Urothelium cell line (cell line): ENCODE measurements around the gene TAX1BP3.
A peak's percentile ranks its signal among the peaks of the same experiment; 100 is the strongest.

ENCODE experiments used
- DNase-seq: peaks from one replicate; pipeline ENCODE4 v3.0.0; 2011; ENCODE audit warnings: low spot score, mixed read lengths
- FAIRE-seq: peaks from 2 replicates; lab custom pipeline; 2011; peaks lifted over from hg19 to GRCh38; lab: Jason Lieb, UNC

The TAX1BP3 gene

GRCh38 chr17:3688852-3689261 lies 20.5 kb upstream of the TAX1BP3 start:
- DNase-seq (no peak), FAIRE-seq (no peak)

GRCh38 chr17:3688027-3688553 lies 19.7 kb upstream of the TAX1BP3 start:
- FAIRE-seq (no peak), DNase-seq (no peak)

GRCh38 chr17:3685174-3685573 lies 16.8 kb upstream of the TAX1BP3 start:
- DNase-seq (no peak), FAIRE-seq (no peak)

- no peak for FAIRE-seq
These were observed 14.7 kb upstream of the TAX1BP3 start for GRCh38 chr17:3683054-3683511.

DNA sequence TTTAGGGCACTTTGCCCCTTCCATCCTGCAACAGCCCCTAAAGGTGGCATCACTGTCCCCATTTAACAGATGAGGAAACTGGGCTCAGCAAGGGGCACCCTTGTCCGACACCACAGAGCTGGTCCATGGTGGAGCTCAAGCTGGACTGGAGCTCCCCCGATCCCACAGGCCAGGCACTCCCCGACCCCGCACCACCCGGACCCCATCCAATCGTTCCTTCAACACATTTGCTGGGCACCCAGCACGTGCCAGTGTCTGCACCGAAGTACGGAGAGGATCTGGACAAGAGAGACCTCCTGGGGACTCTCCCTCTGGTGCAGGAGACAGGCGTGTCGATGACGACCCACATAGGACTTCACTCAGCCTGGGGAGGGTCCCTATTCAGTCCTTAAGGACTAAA lies 13.7 kb upstream of the TAX1BP3 start:
- FAIRE-seq (no peak), DNase-seq (no peak)

More at GRCh38 chr17:3683054-3683511, 14.7 kb upstream of the TAX1BP3 start:
- DNase-seq: peak; percentile 59

GRCh38 chr17:3681565-3681964 lies 13.2 kb upstream of the TAX1BP3 start:
- DNase-seq (no peak), FAIRE-seq (no peak)

DNA sequence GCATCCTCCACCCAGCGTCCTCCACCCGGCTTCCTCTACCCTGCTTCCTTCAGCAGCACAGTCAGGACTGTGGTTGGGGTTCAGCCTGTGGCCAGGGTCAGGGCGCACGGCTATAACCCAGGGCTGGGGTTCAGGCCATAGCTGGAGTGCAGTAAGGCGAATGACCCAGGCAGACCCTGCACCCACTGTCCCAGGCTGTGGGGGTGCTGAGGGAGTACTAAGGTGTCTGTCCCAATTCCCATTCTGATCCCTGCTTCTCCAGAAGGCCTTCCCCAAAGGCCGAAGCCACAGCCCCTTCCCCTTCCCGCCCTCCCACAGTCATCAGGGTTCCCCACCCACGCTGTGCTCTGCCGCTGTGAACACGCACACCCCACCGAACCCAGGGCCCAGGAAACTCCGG lies 12.7 kb upstream of the TAX1BP3 start:
- FAIRE-seq: no peak
- DNase-seq: no peak

- DNase-seq (no peak), FAIRE-seq (no peak)
These were observed 11.3 kb upstream of the TAX1BP3 start for GRCh38 chr17:3679531-3680126.

DNA sequence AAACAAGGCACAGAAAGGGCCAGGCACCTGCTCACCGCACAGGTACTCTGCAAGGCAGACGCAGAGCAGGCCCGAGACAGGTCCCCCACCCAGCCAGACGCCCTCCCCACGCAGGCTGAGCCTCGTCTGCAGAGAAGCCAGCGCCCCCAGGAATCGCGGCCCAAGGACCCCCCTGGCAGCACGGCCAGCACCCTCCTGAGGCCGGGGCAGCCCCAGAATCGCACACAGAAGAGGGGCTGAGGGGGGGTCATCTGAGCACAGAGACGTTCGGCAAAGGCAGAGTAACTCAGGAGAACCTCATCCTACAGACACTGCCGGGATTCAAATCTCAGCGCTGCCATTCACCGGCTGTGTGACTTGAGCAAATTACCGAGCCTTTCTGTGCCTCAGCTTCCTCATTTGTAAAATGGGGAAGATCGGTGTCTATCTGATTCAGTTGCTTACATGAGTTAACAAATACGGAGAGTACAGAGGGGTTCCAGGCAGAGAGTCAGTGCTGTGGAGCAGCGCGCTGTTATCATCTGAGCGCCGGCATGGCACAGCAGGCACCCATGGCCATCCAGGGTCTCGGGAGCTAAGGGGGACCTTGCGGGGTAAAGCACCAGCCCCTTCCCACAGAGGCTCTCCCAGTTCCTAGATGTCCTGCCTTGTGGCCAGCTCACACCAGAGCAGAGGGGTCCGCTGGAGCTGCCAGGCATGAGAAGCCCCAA lies 10.6 kb upstream of the TAX1BP3 start:
- FAIRE-seq (no peak), DNase-seq (no peak)

DNA sequence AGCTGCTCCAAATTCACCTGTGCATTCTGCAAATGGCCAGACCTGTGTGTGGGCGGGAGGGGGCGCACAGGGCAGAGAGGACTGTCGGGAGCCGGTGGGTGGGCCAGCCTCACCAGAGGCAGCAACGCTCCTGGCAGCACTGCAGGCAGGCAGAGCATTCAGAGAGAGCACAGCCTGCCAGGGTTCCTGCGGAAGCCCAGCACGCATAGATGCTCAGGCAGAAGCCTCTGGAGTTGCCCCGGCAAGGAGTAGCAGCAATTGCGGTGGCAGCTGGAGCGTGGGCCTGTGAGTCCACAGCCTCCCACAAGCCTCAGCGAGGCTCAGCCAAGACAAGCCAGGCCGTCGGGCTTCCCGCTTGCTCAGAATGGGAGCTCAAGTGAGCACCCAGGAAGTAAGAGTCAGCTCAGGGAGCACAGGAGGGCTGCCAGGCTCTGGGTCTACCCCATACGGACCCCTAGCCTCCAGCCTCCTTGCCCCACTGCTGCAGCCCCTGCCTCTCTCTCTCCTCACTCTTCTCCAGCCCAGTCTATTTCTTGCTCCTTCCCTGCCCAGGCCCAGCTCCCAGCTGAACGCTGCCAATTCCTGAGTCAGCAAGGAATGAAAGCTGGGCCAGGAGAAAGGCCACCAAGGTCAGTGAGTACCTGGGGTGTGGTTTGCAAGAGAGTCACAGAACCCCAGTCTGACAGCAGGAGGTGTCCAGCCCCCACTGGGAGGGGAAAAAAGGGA lies 9.9 kb upstream of the TAX1BP3 start:
- FAIRE-seq: no peak
- no peak for DNase-seq

GRCh38 chr17:3675886-3676285 lies 7.5 kb upstream of the TAX1BP3 start:
- no peak for FAIRE-seq
- DNase-seq: no peak

DNA sequence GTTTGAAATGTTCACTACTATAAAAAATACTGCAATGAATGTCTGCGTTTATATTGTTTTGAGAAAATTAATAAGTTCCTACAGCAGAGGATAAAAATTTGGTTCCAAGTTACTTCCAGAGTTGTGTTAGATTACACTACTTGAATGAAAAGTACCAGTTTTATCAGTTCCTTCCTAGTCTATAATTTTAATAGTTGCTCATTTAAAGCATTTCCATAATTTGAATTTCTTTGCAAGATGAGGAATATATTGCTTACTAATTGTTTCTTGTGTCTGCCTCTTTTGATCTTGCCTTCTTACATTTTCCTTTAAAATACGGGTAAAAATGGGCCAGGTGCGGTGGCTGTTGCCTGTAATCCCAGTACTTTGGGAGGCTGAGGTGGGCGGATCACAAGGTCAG lies 4.2 kb upstream of the TAX1BP3 start:
- DNase-seq (no peak), FAIRE-seq (no peak)

DNA sequence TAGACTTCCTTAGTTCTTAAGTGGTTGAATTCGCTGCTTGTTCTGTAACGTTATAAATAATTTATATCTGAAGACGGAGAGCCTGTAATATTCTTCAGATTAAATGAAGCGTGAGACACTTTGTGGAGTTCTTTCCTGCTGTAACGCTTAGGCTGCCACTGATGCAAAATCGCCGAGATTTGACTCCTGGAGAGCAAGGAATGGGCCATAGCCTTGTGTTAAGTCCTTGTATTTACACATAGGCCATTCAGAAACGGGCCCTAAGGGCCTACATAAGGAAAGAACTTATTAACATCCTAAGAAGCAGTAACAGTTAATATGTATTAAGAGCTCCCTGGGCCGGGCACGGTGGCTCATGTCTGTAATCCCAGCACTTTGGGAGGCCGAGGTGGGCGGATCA lies 1.2 kb upstream of the TAX1BP3 start:
- DNase-seq (no peak), FAIRE-seq (no peak)

GRCh38 chr17:3669085-3669347 lies 638 bp upstream of the TAX1BP3 start:
- FAIRE-seq: no peak
- DNase-seq: no peak

GRCh38 chr17:3667366-3668278 lies 756 bp downstream of the TAX1BP3 start:
- DNase-seq: peak; percentile 88
- FAIRE-seq: no peak

- DNase-seq: no peak
- FAIRE-seq: no peak
These were observed 1.9 kb downstream of the TAX1BP3 start for GRCh38 chr17:3666516-3666915.

- DNase-seq: no peak
- no peak for FAIRE-seq
These were observed 2.5 kb downstream of the TAX1BP3 start for GRCh38 chr17:3665834-3666233.

- FAIRE-seq (no peak), DNase-seq (no peak)
These were observed 5.0 kb downstream of the TAX1BP3 start for GRCh38 chr17:3663102-3664011.

GRCh38 chr17:3660311-3660891 lies 8.0 kb downstream of the TAX1BP3 start:
- no peak for DNase-seq
- FAIRE-seq: no peak
